Neural crest cell (in vitro differentiated cells): ENCODE data around the gene DYRK1B. TPM values are rescaled to one million over a fixed set of nuclear protein-coding genes. Genes with fewer than 3 reads are reported as not detected.
"Not testable (repeated sequence)": the region's sequence is repeated elsewhere in the genome, so short reads cannot be mapped to it uniquely, and the experiment has no call there.

Experiments used
- DNase-seq: peaks from one replicate; pipeline ENCODE4 v3.0.0; 2021; ENCODE audit warnings: low read depth, mixed read lengths, low spot score
- H3K27ac Mint-ChIP-seq: one replicate; pipeline ENCODE4 v1.8.0; 2021; ENCODE audit warnings: mild to moderate bottlenecking, mixed read lengths; ENCODE audit not compliant: unreplicated experiment
- H3K27me3 Mint-ChIP-seq: 2 replicates; pipeline ENCODE4 v1.8.0; 2021; ENCODE audit warnings: low read depth, mild to moderate bottlenecking, mixed read lengths
- H3K36me3 Mint-ChIP-seq: 2 replicates; pipeline ENCODE4 v1.8.0; 2021; ENCODE audit warnings: low read depth, mild to moderate bottlenecking, mixed read lengths
- H3K4me1 Mint-ChIP-seq: 2 replicates; pipeline ENCODE4 v1.8.0; 2021; ENCODE audit warnings: mixed read lengths
- H3K4me3 Mint-ChIP-seq: one replicate; pipeline ENCODE4 v1.8.0; 2021; ENCODE audit warnings: mild to moderate bottlenecking, mixed read lengths
- H3K9me3 Mint-ChIP-seq: 2 replicates; pipeline ENCODE4 v1.8.0; 2021; ENCODE audit warnings: mixed read lengths
- long read RNA-seq: library from polyadenylated mRNA; unstranded; transcript quantifications from one replicate; pipeline ENCODE4 v2.0.0, GENCODE V29; 2020
- total RNA-seq: library from RNA; stranded (reverse); gene quantifications from 2 replicates; pipeline ENCODE4 v1.2.1, GENCODE V29; 2021
- TF ChIP-seq, protein P1 (sequence below): fragments of 200-600 bp; sonication (generic); conservative IDR thresholded peaks from 2 replicates; pipeline ENCODE4 v1.5.0; 2021; ENCODE audit warnings: antibody characterized with exemption, mild to moderate bottlenecking

DYRK1B gene
- total RNA-seq = 40.5 and 44.9 TPM in 2 replicates
- long read RNA-seq, partial matches to known transcripts = 0 of 1 reads
- long read RNA-seq, other reads (novel, unspliced or antisense) = 1 of 1 reads

DNA sequence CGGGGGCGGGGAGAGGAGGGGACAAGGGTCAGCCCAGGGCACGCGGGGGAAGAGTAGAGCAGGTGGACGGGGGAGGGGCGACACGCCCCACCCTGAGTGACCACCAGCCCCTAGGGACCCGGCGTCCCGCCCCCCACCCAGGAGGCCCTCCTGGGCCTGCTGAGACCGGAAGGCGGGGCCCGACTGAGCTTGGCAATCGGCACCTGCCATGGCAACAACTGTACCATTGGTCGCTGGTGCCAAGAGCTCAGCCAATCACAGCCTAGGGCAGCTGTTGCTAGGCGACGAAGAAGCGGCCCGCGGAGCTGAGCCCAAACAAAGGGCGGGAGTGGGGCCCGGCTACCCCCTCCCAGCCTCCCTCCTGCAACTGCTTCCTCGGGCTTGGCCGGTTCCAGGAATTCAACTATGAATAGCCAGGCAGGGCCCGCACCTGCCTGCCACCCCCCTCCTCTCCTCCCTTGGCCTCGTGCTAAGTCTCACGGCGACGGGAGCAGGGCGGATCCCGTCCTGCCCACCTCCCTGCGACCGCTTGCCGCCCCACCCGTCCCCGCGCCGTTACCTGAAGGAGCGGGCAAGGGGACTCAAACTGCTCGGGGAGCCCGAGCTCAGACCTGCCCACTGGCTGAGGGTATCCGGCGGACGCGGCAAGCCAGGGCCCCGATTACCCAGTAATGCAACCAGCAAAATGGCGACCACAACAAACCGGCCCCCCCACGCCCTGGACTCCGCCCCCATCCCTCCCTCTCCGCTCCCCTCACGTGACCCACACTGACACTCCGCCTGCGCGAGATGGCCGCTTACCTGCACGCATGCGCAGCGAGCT is at the start of gene DYRK1B:
DYRK1B (minus strand) TSS at position 699 of the 823 bp plus-strand sequence. CDS start 2,295 bp downstream, outside the sequence.
- Mint-ChIP-seq H3K4me3 (peak within 1 kb of the TSS; percentile 89), H3K36me3 (peaks cover 32% of the 10 kb centered on the region), H3K27me3 (peaks cover 4% of the 10 kb centered on the region), H3K27ac (peak within 1 kb of the TSS; percentile 86), H3K9me3 (no peaks in the 10 kb centered on the region), H3K4me1 (peaks cover 33% of the 10 kb centered on the region)
- peak; percentile 94 for DNase-seq
- TF ChIP-seq, protein P1, sequence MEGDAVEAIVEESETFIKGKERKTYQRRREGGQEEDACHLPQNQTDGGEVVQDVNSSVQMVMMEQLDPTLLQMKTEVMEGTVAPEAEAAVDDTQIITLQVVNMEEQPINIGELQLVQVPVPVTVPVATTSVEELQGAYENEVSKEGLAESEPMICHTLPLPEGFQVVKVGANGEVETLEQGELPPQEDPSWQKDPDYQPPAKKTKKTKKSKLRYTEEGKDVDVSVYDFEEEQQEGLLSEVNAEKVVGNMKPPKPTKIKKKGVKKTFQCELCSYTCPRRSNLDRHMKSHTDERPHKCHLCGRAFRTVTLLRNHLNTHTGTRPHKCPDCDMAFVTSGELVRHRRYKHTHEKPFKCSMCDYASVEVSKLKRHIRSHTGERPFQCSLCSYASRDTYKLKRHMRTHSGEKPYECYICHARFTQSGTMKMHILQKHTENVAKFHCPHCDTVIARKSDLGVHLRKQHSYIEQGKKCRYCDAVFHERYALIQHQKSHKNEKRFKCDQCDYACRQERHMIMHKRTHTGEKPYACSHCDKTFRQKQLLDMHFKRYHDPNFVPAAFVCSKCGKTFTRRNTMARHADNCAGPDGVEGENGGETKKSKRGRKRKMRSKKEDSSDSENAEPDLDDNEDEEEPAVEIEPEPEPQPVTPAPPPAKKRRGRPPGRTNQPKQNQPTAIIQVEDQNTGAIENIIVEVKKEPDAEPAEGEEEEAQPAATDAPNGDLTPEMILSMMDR = no peak

DNA sequence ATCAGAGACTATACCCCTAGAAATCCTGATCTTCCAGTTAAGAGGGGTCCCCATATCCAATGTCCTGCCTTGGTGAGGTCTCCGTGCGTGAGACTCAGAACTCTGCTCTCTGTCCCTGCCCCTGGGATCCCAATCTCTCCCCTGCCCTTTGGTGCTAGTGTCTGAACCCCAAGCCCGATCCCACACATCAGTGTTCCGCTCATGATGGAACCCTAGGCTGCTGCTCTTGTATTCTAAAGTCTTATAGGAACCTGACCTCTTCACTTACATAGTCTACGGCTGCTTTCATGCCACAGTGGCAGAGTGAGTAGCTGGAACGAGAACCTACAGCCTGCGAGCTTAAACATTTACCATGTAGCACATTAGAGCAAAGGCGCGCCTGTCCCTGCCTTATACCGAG is 48.7 kb upstream of the DYRK1B start:
- not testable (repeated sequence) for H3K4me3 Mint-ChIP-seq, H3K27ac Mint-ChIP-seq, H3K4me1 Mint-ChIP-seq, H3K36me3 Mint-ChIP-seq, DNase-seq, H3K27me3 Mint-ChIP-seq, H3K9me3 Mint-ChIP-seq

DNA sequence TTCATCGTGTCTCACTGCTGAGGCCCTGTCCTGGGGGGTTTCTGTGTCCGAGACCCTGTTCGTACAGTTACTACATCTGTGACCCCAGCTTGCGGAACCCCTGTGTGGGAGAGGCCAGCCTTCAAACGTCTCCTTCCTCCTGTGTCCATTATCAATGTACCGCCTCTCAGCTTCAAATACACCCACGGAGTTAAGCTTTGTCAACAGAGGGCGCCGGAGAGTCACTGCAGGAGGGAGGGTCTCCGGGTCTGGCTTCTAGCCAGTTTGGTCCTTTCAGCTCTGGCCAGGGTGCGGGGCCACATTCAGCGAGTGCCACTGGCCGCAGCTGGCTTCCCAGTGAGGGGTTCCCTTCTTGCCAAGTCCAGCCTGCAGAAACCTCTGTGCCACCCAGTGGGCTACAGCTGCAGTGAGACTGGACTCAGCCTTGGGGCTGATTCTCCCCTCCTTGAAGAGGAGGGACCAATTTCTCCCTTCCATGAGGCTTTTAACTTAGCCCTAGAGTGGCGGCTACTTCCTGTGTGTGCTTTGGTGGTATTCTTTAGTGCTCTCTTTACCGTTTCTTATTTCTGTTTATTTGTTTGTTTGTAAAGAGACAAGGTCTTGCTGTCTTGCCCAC is 47.6 kb upstream of the DYRK1B start:
- H3K4me1 Mint-ChIP-seq, H3K4me3 Mint-ChIP-seq, H3K27ac Mint-ChIP-seq, H3K9me3 Mint-ChIP-seq, H3K36me3 Mint-ChIP-seq, H3K27me3 Mint-ChIP-seq: not testable (repeated sequence)
- TF ChIP-seq, protein P1 = peak; percentile 63
- DNase-seq = peak; percentile 65

DNA sequence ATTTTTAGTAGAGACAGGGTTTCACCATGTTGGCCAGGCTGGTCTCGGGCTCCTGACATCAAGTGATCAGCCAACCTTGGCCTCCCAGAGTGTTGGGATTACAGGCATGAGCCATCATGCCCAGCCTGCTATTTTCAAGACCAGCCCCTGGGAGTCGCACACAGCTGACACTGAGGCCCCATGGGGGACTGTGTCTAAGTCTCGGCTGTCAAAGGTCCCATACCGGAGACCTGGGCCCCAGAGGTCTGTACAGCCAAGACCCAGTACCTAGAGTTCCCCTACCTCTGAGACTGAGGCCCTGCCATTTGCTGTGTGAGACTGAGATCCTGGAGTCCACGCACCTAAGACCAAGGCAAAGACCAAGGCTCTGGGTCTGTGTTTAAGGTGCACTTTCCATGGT is 46.3 kb upstream of the DYRK1B start:
- not testable (repeated sequence) for H3K4me1 Mint-ChIP-seq, H3K27ac Mint-ChIP-seq, H3K36me3 Mint-ChIP-seq, DNase-seq, H3K27me3 Mint-ChIP-seq, H3K9me3 Mint-ChIP-seq, H3K4me3 Mint-ChIP-seq

DNA sequence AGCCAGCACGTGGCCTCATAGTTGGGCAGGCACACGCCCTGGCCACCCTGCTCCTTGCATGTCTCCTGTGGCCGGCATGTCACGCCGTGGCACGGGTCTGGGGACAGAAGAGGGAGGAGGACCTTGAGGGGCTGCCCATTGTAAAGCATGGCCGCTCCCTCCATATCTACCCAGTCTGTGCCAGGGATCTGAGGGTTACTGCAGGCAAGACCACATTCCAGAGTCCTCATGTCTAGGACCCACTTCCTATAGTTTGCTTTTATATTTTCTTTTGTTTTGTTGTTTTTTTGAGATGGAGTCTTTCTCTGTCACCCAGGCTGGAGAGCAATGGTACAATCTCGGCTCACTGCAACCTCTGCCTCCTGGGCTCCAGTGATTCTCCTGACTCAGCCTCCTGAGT is 45.8 kb upstream of the DYRK1B start:
- H3K4me1 Mint-ChIP-seq, H3K27ac Mint-ChIP-seq, H3K4me3 Mint-ChIP-seq, H3K9me3 Mint-ChIP-seq, H3K27me3 Mint-ChIP-seq, DNase-seq, H3K36me3 Mint-ChIP-seq: not testable (repeated sequence)

DNA sequence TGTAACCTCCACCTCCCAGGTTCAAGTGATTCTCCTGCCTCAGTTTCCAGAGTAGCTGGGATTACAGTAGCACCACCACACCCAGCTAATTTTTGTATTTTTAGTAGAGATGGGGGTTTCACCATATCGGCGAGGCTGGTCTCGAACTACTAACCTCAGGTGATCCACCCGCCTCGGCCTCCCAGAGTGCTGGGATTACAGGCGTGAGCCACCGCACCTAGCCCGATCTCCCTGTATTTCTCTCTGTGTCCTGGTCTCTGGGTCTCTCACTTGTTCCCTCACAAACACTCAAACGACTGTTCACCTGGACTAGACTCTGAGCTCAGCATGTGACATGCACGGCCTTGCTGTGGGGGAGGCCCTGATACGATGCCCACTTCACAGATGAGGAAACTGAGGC is 44.9 kb upstream of the DYRK1B start:
- not testable (repeated sequence) for H3K27ac Mint-ChIP-seq, DNase-seq, H3K4me3 Mint-ChIP-seq, H3K4me1 Mint-ChIP-seq, H3K9me3 Mint-ChIP-seq, H3K27me3 Mint-ChIP-seq, H3K36me3 Mint-ChIP-seq

DNA sequence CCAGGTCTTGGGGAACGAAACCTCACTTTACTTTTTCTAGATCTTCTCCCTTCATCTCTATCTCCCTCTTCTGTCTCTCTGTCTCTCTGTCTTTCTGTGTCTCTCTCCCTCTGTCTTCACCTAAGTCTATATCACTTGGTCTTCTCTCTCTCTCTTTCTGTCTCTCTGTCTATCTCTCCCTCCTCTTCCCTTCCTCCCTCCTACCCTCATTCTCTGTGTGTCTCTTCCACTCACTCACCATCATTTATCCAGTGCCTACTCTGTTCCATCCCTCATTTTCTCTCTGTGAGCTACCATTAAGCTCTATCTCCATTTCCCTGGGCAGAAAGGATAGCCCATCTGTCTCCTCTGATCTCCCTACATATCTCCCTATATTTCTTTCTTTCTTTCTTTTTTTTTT is 44.4 kb upstream of the DYRK1B start:
- Mint-ChIP-seq H3K27ac (no peak overlapping the region), H3K36me3 (no peaks in the 10 kb centered on the region), H3K4me3 (no peak overlapping the region), H3K9me3 (no peaks in the 10 kb centered on the region), H3K4me1 (no peaks in the 10 kb centered on the region), H3K27me3 (no peaks in the 10 kb centered on the region)
- no peak for DNase-seq
- TF ChIP-seq, protein P1 = no peak

DNA sequence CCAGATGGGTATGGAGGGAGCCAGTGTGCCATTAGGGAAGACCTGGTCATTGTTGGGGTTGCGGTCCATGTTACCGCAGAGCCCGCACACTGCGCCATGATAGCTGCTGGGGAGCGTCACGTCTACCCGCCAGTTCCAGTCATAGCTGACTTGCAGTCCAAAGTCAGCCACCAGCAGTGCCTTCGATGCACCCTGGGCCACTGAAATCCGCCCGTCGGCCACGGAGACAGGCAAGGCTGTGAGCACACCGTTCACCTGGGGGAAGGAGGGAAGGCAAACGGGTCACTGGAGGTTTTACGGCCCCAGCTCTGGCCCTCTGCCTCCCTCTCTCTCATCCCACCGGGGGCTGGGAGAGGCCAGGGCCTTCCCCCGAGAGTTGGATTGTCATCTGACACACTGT is 44.0 kb upstream of the DYRK1B start:
- not testable (repeated sequence) for DNase-seq, H3K4me1 Mint-ChIP-seq, H3K27ac Mint-ChIP-seq, H3K9me3 Mint-ChIP-seq, H3K36me3 Mint-ChIP-seq, H3K4me3 Mint-ChIP-seq, H3K27me3 Mint-ChIP-seq

DNA sequence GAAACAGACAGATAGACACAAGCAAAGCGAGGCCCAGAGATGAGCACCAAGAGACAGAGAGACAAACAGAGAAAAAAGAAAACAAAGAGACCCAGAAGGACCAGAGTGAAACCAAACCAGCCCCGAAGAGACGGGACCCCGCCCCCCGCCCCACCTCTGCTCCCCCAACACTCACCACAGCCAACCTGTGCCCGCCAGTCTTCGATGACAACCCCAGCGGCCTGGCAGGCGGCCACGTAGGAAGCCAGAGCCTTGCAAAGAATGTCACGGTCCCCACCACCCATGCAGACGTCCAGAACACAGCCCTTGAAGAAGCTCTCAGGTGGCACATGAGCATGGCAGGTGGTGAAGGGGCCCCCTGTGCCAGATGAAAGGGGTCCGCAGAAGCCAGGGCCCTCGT is 43.5 kb upstream of the DYRK1B start:
- H3K9me3 Mint-ChIP-seq, H3K27ac Mint-ChIP-seq, H3K4me1 Mint-ChIP-seq, H3K36me3 Mint-ChIP-seq, H3K27me3 Mint-ChIP-seq, DNase-seq, H3K4me3 Mint-ChIP-seq: not testable (repeated sequence)

DNA sequence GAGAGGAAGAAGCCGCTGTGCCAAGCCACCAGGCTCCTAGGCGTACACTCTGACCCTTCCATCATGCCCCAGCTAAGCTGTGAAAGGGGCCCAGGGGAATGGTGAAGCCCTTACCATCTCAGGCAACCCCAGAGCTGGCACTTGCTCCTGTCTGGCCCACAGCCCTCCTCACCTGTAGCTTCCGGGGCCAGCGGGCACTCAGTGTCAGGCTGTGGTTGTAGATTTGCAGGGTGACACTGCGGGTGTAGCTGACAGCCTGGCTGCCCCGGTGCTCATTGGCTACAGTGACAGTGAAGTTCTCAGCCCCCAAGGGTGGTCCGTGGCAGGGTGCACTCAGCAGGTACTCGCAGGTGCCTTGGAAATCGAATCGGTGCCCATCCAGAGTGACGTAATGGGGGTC is 42.5 kb upstream of the DYRK1B start:
- not testable (repeated sequence) for H3K4me3 Mint-ChIP-seq, H3K27ac Mint-ChIP-seq, H3K4me1 Mint-ChIP-seq, H3K9me3 Mint-ChIP-seq, H3K36me3 Mint-ChIP-seq, H3K27me3 Mint-ChIP-seq, DNase-seq
